IMR-90 (cell line): ENCODE measurements around the gene METTL8. TPM values are rescaled to one million over a fixed set of nuclear protein-coding genes. Genes with fewer than 3 reads are reported as not detected.

ENCODE experiments used
- ATAC-seq: fragments of 200-7000 bp; cut with Tn5 transposase; 2 replicates; pipeline ENCODE4 v1.9.1; 2020; ENCODE audit warnings: low read depth, mild to moderate bottlenecking, moderate library complexity
- BruUV-seq: library from RNA; stranded (reverse); fragments of 400-500 nt; replicated peaks from 2 replicates; lab custom pipeline; 2021; lab: Mats Ljungman, UMichigan
- CTCF ChIA-PET: fragments of 300-600 bp; formaldehyde crosslinking; extraction: SDS; loops from one replicate; lab custom pipeline; 2021; ENCODE audit warnings: antibody characterized with exemption; lab: Yijun Ruan, JAX
- POLR2A ChIA-PET: fragments of 300-600 bp; sonication (Branson Sonifier 250); formaldehyde crosslinking; loops from one replicate; lab custom pipeline; 2022; ENCODE audit warnings: antibody characterized with exemption; ENCODE audit not compliant: unreplicated experiment; lab: Charles Lee
- DNase-seq: peaks from one replicate; pipeline ENCODE4 v3.0.0; 2013
- H2AFZ ChIP-seq: replicated peaks from 2 replicates; pipeline ENCODE3; 2013; ENCODE audit warnings: low read length, mild to moderate bottlenecking; ENCODE audit not compliant: poor library complexity
- H2AK5ac ChIP-seq: 2 replicates; pipeline ENCODE4 v1.6.1; 2013; ENCODE audit warnings: low read depth, low read length, inconsistent platforms
- H2AK9ac ChIP-seq: replicated peaks from 2 replicates; pipeline ENCODE3; 2013; ENCODE audit warnings: mild to moderate bottlenecking, low read depth, low read length, moderate library complexity; ENCODE audit not compliant: poor library complexity
- H2BK120ac ChIP-seq: 2 replicates; pipeline ENCODE4 v1.6.1; 2013; ENCODE audit warnings: low read depth, low read length, inconsistent platforms
- H2BK15ac ChIP-seq: 3 replicates; pipeline ENCODE4 v1.6.1; 2013; ENCODE audit warnings: low read depth, low read length, inconsistent platforms
- H2BK20ac ChIP-seq: 2 replicates; pipeline ENCODE4 v1.6.1; 2013; ENCODE audit warnings: low read depth, mild to moderate bottlenecking, inconsistent platforms, low read length, moderate library complexity
- H2BK5ac ChIP-seq: 2 replicates; pipeline ENCODE4 v1.6.1; 2013; ENCODE audit warnings: mild to moderate bottlenecking, low read depth, low read length, inconsistent platforms; ENCODE audit not compliant: poor library complexity, severe bottlenecking
- H3K14ac ChIP-seq: replicated peaks from 2 replicates; pipeline ENCODE4 v1.6.1; 2013; ENCODE audit warnings: low read depth, low read length, inconsistent platforms
- H3K18ac ChIP-seq: 2 replicates; pipeline ENCODE4 v1.6.1; 2013; ENCODE audit warnings: low read depth, low read length, control low read depth
- H3K23ac ChIP-seq: 2 replicates; pipeline ENCODE4 v1.6.1; 2013; ENCODE audit warnings: low read depth, low read length, inconsistent platforms
- H3K27ac ChIP-seq: 2 replicates; pipeline ENCODE4 v1.5.1; 2013; ENCODE audit warnings: mild to moderate bottlenecking, control low read depth, low read length; ENCODE audit not compliant: insufficient read depth
- H3K27me3 ChIP-seq: 2 replicates; pipeline ENCODE4 v1.6.1; 2013; ENCODE audit warnings: low read length; ENCODE audit not compliant: control insufficient read depth, insufficient read depth
- H3K36me3 ChIP-seq: 2 replicates; pipeline ENCODE4 v1.6.1; 2013; ENCODE audit warnings: low read length, mixed read lengths; ENCODE audit not compliant: control insufficient read depth, insufficient read depth
- H3K4ac ChIP-seq: 2 replicates; pipeline ENCODE4 v1.6.1; 2013; ENCODE audit warnings: low read depth, low read length, inconsistent platforms
- H3K4me1 ChIP-seq: 2 replicates; pipeline ENCODE4 v1.6.1; 2013; ENCODE audit warnings: low read length, mixed read lengths; ENCODE audit not compliant: control insufficient read depth, insufficient read depth
- H3K4me2 ChIP-seq: 2 replicates; pipeline ENCODE4 v1.6.1; 2013; ENCODE audit warnings: low read depth, mild to moderate bottlenecking, control low read depth, low read length, moderate library complexity
- H3K4me3 ChIP-seq: 2 replicates; pipeline ENCODE4 v1.5.1; 2013; ENCODE audit warnings: low read depth, mild to moderate bottlenecking, control low read depth, low read length, moderate library complexity; ENCODE audit not compliant: insufficient read depth
- H3K56ac ChIP-seq: 2 replicates; pipeline ENCODE4 v1.6.1; 2013; ENCODE audit warnings: low read length, inconsistent platforms; ENCODE audit not compliant: insufficient read depth; ENCODE audit errors: extremely low read depth
- H3K79me1 ChIP-seq, 2 experiments: 2 replicates each; pipeline ENCODE4 v1.6.1; 2013; ENCODE audit warnings: low read length in 2 of 2, inconsistent platforms in 1 of 2, low read depth in 1 of 2
- H3K9ac ChIP-seq: 2 replicates; pipeline ENCODE4 v1.6.1; 2013; ENCODE audit warnings: low read depth, low read length, control low read depth
- H3K9me1 ChIP-seq: 2 replicates; pipeline ENCODE4 v1.6.1; 2013; ENCODE audit warnings: low read length, inconsistent platforms; ENCODE audit not compliant: insufficient read depth
- H3K9me3 ChIP-seq: 2 replicates; pipeline ENCODE4 v1.6.1; 2013; ENCODE audit warnings: low read length; ENCODE audit not compliant: control insufficient read depth, insufficient read depth
- H4K20me1 ChIP-seq: 2 replicates; pipeline ENCODE4 v1.6.1; 2013; ENCODE audit warnings: low read length, inconsistent platforms; ENCODE audit not compliant: insufficient read depth
- H4K5ac ChIP-seq: 2 replicates; pipeline ENCODE4 v1.6.1; 2013; ENCODE audit warnings: mild to moderate bottlenecking, low read depth, low read length, control low read depth
- H4K8ac ChIP-seq, 2 experiments: 2 replicates each; pipeline ENCODE4 v1.6.1; 2013; ENCODE audit warnings: low read depth in 2 of 2, low read length in 2 of 2, control low read depth in 1 of 2, inconsistent platforms in 1 of 2
- H4K91ac ChIP-seq: 2 replicates; pipeline ENCODE4 v1.6.1; 2013; ENCODE audit warnings: low read depth, low read length, inconsistent platforms; ENCODE audit not compliant: insufficient read depth
- BHLHE40 ChIP-seq: fragments of 150-350 bp; IDR thresholded peaks from 2 replicates; pipeline ENCODE4 v1.6.1; 2016; ENCODE audit warnings: mild to moderate bottlenecking, low read depth, low read length
- CHD1 ChIP-seq: IDR thresholded peaks from 2 replicates; pipeline ENCODE4 v1.6.1; 2012; ENCODE audit warnings: low read depth, low read length, improper control_type of control experiment
- POLR2A ChIP-seq: IDR thresholded peaks from 2 replicates; pipeline ENCODE4 v1.6.1; 2012; ENCODE audit warnings: mild to moderate bottlenecking, low read depth, low read length
- RCOR1 ChIP-seq: IDR thresholded peaks from 2 replicates; pipeline ENCODE4 v1.6.1; 2012; ENCODE audit warnings: mild to moderate bottlenecking, low read length, improper control_type of control experiment; ENCODE audit not compliant: insufficient replicate concordance
- SMC3 ChIP-seq: fragments of 150-350 bp; IDR thresholded peaks from 2 replicates; pipeline ENCODE4 v1.6.1; 2016; ENCODE audit warnings: low read depth, mild to moderate bottlenecking, antibody characterized with exemption, low read length, moderate library complexity
- dilution Hi-C: fragments of 300-500 bp; cut with HindIII; formaldehyde crosslinking; loops from one replicate; pipeline ENCODE4 v1.14.3; 2018; ENCODE audit warnings: low sequenced_read_pairs; ENCODE audit not compliant: unreplicated experiment
- in situ Hi-C: fragments of 300-500 bp; cut with MboI; formaldehyde crosslinking; loops from 3 replicates; pipeline ENCODE4 v1.14.3; 2019; ENCODE audit warnings: low sequenced_read_pairs, inconsistent platforms, mixed read lengths
- intact Hi-C: fragments of 100-400 bp; cut with micrococcal nuclease; formaldehyde crosslinking; loops from 2 replicates; pipeline ENCODE4 v1.10.0; 2022
- polyA plus RNA-seq, 3 experiments: library from polyadenylated mRNA; depleted of rRNA; stranded (reverse); fragments of >200 nt; gene quantifications; 2 replicates each; pipeline ENCODE4 v1.2.3, GENCODE V29; 2012; ENCODE audit warnings: low replicate concordance in 1 of 3
- total RNA-seq: library from RNA; depleted of rRNA; stranded (reverse); fragments of >200 nt; gene quantifications from 2 replicates; pipeline ENCODE4 v1.2.3, GENCODE V29; 2012

METTL8 gene
- total and polyA plus RNA-seq, 2 of the 4 experiments (the other 2 are of a cell fraction) = 6.9 to 10.6 TPM

GRCh38 chr2:171410624-171411023, 23.2 kb downstream of the METTL8 start:
- Histone ChIP-seq H3K4me2 (peak overlapping the region; percentile 42; the same call in 1 of the 2 replicates), H4K91ac (no peak overlapping the region), H2AK9ac (no peak overlapping the region), H3K4ac (no peak overlapping the region), H3K9me1 (peaks cover 3% of the 10 kb centered on the region), H3K9ac (no peak overlapping the region), H2BK5ac (no peak overlapping the region), H3K4me3 (no peak overlapping the region), H4K5ac (no peak overlapping the region), H3K18ac (peak overlapping the region; percentile 22; the same call in 1 of the 2 replicates), H2BK20ac (no peak overlapping the region), H4K20me1 (no peaks in the 10 kb centered on the region), H3K4me1 (peaks cover 10% of the 10 kb centered on the region), H3K9me3 (no peaks in the 10 kb centered on the region), H2BK120ac (no peak overlapping the region), H3K23ac (no peak overlapping the region), H3K27me3 (no peaks in the 10 kb centered on the region), H3K79me1 (peaks cover 14 to 22% of the 10 kb centered on the region in 2 experiments; a peak in 2 of 4 replicates), H3K36me3 (no peaks in the 10 kb centered on the region), H3K14ac (no peak overlapping the region), H4K8ac (no peak overlapping the region), H3K56ac (no peak overlapping the region), H2AK5ac (no peak overlapping the region), H2AFZ (no peak overlapping the region), H3K27ac (no peak overlapping the region), H2BK15ac (no peak overlapping the region)
- no peak for TF ChIP-seq RCOR1
- no peak for TF ChIP-seq BHLHE40
- TF ChIP-seq SMC3 = no peak
- TF ChIP-seq POLR2A = no peak
- no peak for TF ChIP-seq CHD1
- ChIA-PET POLR2A (interaction anchor here (0.6 kb wide), 1 partner anchor 22 kb away, joined by 20 read pairs; no protein-coding TSS in a partner anchor), CTCF (interaction anchor here (0.5 to 1.0 kb wide), 2 partner anchors 22 to 981 kb away, joined by 3 to 4 read pairs; no protein-coding TSS in a partner anchor)
- dilution Hi-C loops (no loop called here), in situ Hi-C loops (loop anchor here (10.0 kb wide), 1 partner anchor 246 kb away; the partner anchor contains the start of gene TLK1), intact Hi-C loops (loop anchor here (5.0 kb wide), 1 partner anchor 63 kb away; no protein-coding TSS in a partner anchor)
- ATAC-seq (peak; percentile 16; the same call in 1 of the 2 replicates), DNase-seq (no peak)
- no TSS peak for BruUV-seq
